Osteoblast (primary cell): ENCODE measurements around the gene CALD1. TPM values are rescaled to one million over a fixed set of nuclear protein-coding genes. Genes with fewer than 3 reads are reported as not detected.

ENCODE experiments used
- DNase-seq: peaks from one replicate; pipeline ENCODE4 v3.0.0; 2011; ENCODE audit warnings: low spot score, mixed read lengths; ENCODE audit not compliant: insufficient read length; ENCODE audit errors: missing footprints
- H2AFZ ChIP-seq: 2 replicates; pipeline ENCODE4 v1.6.0; 2011; ENCODE audit warnings: mild to moderate bottlenecking, low read length
- H3K27ac ChIP-seq: 2 replicates; pipeline ENCODE4 v1.5.1; 2011; ENCODE audit warnings: mild to moderate bottlenecking, low read depth, low read length, moderate library complexity
- H3K27me3 ChIP-seq: 2 replicates; pipeline ENCODE4 v1.6.0; 2012; ENCODE audit warnings: mild to moderate bottlenecking, control low read depth, inconsistent platforms, low read length, moderate library complexity; ENCODE audit not compliant: insufficient read depth
- H3K36me3 ChIP-seq: 2 replicates; pipeline ENCODE4 v1.5.1; 2011; ENCODE audit warnings: mild to moderate bottlenecking, low read length, control low read depth, moderate library complexity; ENCODE audit not compliant: insufficient read depth
- H3K4me1 ChIP-seq: 2 replicates; pipeline ENCODE4 v1.5.1; 2011; ENCODE audit warnings: mild to moderate bottlenecking, low read length, control low read depth, moderate library complexity; ENCODE audit not compliant: insufficient read depth
- H3K4me2 ChIP-seq: 2 replicates; pipeline ENCODE4 v1.6.0; 2011; ENCODE audit warnings: mild to moderate bottlenecking, low read length; ENCODE audit not compliant: insufficient read depth
- H3K4me3 ChIP-seq: fragments of 200-600 bp; sonication (generic); 3 replicates; pipeline ENCODE4 v1.5.1; 2012; ENCODE audit warnings: mild to moderate bottlenecking, low read length, inconsistent platforms; ENCODE audit not compliant: insufficient read depth
- H3K79me2 ChIP-seq: 2 replicates; pipeline ENCODE4 v1.6.0; 2012; ENCODE audit warnings: mild to moderate bottlenecking, low read length, control low read depth, inconsistent platforms; ENCODE audit not compliant: insufficient read depth
- H3K9me3 ChIP-seq: 2 replicates; pipeline ENCODE4 v1.5.1; 2011; ENCODE audit warnings: low read depth, low read length, control low read depth
- H4K20me1 ChIP-seq: 2 replicates; pipeline ENCODE4 v1.6.0; 2012; ENCODE audit warnings: mild to moderate bottlenecking, low read length, control low read depth; ENCODE audit not compliant: insufficient read depth
- total RNA-seq: library from RNA; depleted of rRNA; stranded (reverse); fragments of >200 nt; gene quantifications from 2 replicates; pipeline ENCODE4 v1.2.3, GENCODE V29; 2012
- TF ChIP-seq, protein P1 (sequence below): IDR thresholded peaks from 2 replicates; pipeline ENCODE4 v1.5.1; 2011; ENCODE audit warnings: mild to moderate bottlenecking, low read depth, low read length, moderate library complexity; ENCODE audit errors: extremely low read depth

Gene CALD1
- total RNA-seq, 1 donor = 1,123 TPM

DNA sequence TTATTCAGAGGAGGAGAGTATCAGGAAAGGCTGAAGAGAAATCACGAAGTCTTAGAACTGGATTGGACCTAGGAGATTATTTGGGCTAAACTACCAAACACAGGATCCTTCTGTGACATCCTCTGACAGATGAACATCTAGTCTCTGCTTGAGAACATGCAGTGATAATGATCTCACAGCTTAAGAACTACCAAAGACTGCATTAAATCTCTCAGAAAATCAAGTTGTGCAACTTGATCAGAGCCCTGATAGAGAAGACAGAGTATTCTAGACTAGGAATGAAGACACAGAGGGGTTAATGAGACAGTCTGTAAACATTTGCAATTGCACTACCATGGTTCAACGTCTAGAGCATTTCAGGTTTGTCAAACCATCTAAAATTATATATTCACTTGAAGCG lies 169.7 kb downstream of the CALD1 start:
- peaks cover 95% of the 10 kb centered on the region for H3K36me3 ChIP-seq
- TF ChIP-seq, protein P1, sequence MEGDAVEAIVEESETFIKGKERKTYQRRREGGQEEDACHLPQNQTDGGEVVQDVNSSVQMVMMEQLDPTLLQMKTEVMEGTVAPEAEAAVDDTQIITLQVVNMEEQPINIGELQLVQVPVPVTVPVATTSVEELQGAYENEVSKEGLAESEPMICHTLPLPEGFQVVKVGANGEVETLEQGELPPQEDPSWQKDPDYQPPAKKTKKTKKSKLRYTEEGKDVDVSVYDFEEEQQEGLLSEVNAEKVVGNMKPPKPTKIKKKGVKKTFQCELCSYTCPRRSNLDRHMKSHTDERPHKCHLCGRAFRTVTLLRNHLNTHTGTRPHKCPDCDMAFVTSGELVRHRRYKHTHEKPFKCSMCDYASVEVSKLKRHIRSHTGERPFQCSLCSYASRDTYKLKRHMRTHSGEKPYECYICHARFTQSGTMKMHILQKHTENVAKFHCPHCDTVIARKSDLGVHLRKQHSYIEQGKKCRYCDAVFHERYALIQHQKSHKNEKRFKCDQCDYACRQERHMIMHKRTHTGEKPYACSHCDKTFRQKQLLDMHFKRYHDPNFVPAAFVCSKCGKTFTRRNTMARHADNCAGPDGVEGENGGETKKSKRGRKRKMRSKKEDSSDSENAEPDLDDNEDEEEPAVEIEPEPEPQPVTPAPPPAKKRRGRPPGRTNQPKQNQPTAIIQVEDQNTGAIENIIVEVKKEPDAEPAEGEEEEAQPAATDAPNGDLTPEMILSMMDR = no peak

DNA sequence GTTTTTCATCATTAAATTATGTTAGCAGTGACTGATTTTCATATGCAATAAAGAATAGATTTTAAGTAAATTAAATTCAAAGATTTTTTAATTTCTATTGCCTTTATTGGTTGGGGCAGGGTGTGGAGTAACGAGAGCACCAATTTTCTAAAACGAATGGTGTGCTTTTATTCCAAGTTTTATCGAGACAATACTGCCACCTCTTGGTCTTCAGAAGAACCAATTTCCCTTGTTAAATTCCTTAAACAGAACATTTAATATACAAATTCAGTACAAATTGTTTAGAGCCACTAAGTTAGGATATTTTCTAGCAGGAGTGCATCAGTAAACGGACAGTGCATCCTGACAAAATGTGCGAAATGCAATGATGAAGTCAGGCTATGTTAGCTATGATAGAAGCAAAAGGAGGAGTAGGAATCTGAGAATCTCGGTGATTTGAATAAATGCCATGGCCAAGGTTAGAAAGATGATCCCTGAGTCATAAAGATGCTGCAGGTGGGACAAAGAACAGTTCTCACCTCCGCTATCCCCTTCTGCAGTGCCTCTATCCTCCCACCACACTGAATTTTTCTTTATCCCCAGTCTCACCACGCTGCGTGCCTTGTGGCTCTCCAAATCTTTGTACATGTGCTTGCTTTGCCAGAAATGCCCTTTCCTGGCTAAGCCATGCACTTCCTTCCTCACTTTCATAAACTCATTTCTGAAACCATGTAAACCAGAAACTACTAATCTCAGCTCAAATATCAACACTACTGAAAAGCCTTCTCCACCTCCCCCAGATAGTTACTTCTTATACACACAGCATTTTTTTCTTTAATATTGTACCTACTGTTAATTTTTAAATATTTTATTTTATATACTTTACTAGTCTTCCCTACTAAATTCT lies 175.0 kb downstream of the CALD1 start:
- Histone ChIP-seq H3K27me3 (no peaks in the 10 kb centered on the region), H2AFZ (no peak overlapping the region), H3K4me2 (no peak overlapping the region), H3K27ac (no peak overlapping the region), H3K79me2 (peaks cover 14% of the 10 kb centered on the region), H3K4me3 (no peak overlapping the region), H3K4me1 (no peaks in the 10 kb centered on the region), H3K36me3 (peaks cover 97% of the 10 kb centered on the region), H4K20me1 (peaks cover 20% of the 10 kb centered on the region), H3K9me3 (no peaks in the 10 kb centered on the region)
- no peak for DNase-seq
- TF ChIP-seq, protein P1 = peak; percentile 41

More for the DNA sequence above, 169.7 kb downstream of the CALD1 start:
- H4K20me1 ChIP-seq = peaks cover 28% of the 10 kb centered on the region
- H3K27ac ChIP-seq = peak overlapping the region; percentile 52
- no peaks in the 10 kb centered on the region for H3K9me3 ChIP-seq
- peaks cover 19% of the 10 kb centered on the region for H3K4me1 ChIP-seq
- H3K4me2 ChIP-seq = no peak overlapping the region
- peaks cover 15% of the 10 kb centered on the region for H3K79me2 ChIP-seq
- no peak overlapping the region for H2AFZ ChIP-seq
- no peaks in the 10 kb centered on the region for H3K27me3 ChIP-seq
- DNase-seq = no peak
- no peak overlapping the region for H3K4me3 ChIP-seq

DNA sequence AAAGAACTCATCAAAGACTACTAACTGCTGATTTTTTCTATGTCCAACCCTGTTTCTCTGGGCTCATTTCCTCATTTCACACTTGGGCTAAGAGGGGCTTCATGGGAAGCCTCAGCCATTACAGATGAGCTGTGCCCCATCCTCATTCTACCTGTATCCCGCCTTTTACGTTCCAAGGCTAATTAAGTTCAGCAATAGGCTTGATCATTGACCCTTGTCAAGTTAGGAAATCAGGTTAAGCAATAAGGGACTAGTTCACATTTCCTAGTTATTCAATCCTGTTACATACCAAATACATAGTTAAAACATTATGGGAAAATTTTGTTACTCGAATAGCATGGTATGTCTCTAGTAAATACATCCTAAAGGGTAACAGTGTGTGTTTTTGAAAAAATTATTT lies 177.6 kb downstream of the CALD1 start:
- Histone ChIP-seq H3K4me2 (no peak overlapping the region), H3K4me3 (no peak overlapping the region), H2AFZ (no peak overlapping the region), H4K20me1 (peaks cover 16% of the 10 kb centered on the region), H3K79me2 (peaks cover 12% of the 10 kb centered on the region), H3K4me1 (no peaks in the 10 kb centered on the region), H3K36me3 (peaks cover 97% of the 10 kb centered on the region), H3K9me3 (no peaks in the 10 kb centered on the region), H3K27ac (no peak overlapping the region), H3K27me3 (no peaks in the 10 kb centered on the region)
- TF ChIP-seq, protein P1 = no peak
- DNase-seq = no peak

DNA sequence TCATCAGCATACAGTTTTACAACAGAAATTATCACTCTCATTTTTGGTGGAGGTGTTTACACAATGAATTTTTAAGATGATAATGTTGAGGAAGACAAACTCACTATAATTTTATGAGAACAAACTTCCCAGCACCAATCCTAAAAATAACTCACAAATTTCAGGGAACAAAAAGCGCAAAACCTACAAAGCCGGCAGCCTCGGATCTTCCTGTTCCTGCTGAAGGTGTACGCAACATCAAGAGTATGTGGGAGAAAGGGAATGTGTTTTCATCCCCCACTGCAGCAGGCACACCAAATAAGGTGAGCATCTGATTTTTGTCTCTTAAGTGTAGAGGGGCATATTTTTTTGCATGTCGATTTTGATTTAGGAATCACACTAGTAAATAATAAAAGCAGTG lies 180.4 kb downstream of the CALD1 start:
- peaks cover 10% of the 10 kb centered on the region for H3K79me2 ChIP-seq
- no peak for DNase-seq
- peaks cover 96% of the 10 kb centered on the region for H3K36me3 ChIP-seq
- TF ChIP-seq, protein P1 = no peak
- H2AFZ ChIP-seq = no peak overlapping the region
- peaks cover 10% of the 10 kb centered on the region for H4K20me1 ChIP-seq
- no peaks in the 10 kb centered on the region for H3K27me3 ChIP-seq
- H3K27ac ChIP-seq = peak overlapping the region; percentile 21
- H3K9me3 ChIP-seq = no peaks in the 10 kb centered on the region
- no peak overlapping the region for H3K4me2 ChIP-seq
- H3K4me3 ChIP-seq = no peak overlapping the region
- H3K4me1 ChIP-seq = no peaks in the 10 kb centered on the region
